ENCODE measurements around the gene PRELID3B.

The PRELID3B gene

GRCh38 chr20:59081036-59081435, 38.5 kb upstream of the PRELID3B start:
- no peak overlapping the region for H3K4me3 ChIP-seq (ENCODE audit: low read depth, low read length)
- TF ChIP-seq CTCF (IDR thresholded peaks at IDR 0.05; ENCODE audit: insufficient read depth, low read depth, low read length, missing control alignments) = no peak
- no peak for DNase-seq (ENCODE audit: low read depth)

GRCh38 chr20:59078231-59078630, 35.6 kb upstream of the PRELID3B start:
- no peak for TF ChIP-seq CTCF (IDR thresholded peaks at IDR 0.05; ENCODE audit: insufficient read depth, low read depth, low read length, missing control alignments)
- no peak for DNase-seq (ENCODE audit: low read depth)
- H3K4me3 ChIP-seq (ENCODE audit: low read depth, low read length) = no peak overlapping the region

- TF ChIP-seq CTCF (IDR thresholded peaks at IDR 0.05; ENCODE audit: insufficient read depth, low read depth, low read length, missing control alignments) = no peak
- H3K4me3 ChIP-seq (ENCODE audit: low read depth, low read length) = no peak overlapping the region
- no peak for DNase-seq (ENCODE audit: low read depth)
Observed at GRCh38 chr20:59077705-59078104, 35.1 kb upstream of the PRELID3B start.

GRCh38 chr20:59075934-59076508, 33.4 kb upstream of the PRELID3B start:
- H3K4me3 ChIP-seq (ENCODE audit: low read depth, low read length) = no peak overlapping the region
- DNase-seq (ENCODE audit: low read depth) = no peak
- TF ChIP-seq CTCF (IDR thresholded peaks at IDR 0.05; ENCODE audit: insufficient read depth, low read depth, low read length, missing control alignments) = no peak

- peak; percentile 35 for DNase-seq (ENCODE audit: low read depth)
- no peak overlapping the region for H3K4me3 ChIP-seq (ENCODE audit: low read depth, low read length)
- no peak for TF ChIP-seq CTCF (IDR thresholded peaks at IDR 0.05; ENCODE audit: insufficient read depth, low read depth, low read length, missing control alignments)
Observed at GRCh38 chr20:59074456-59074855, 31.9 kb upstream of the PRELID3B start.

- TF ChIP-seq CTCF (IDR thresholded peaks at IDR 0.05; ENCODE audit: insufficient read depth, low read depth, low read length, missing control alignments) = no peak
Observed at GRCh38 chr20:59073582-59073981, 31.0 kb upstream of the PRELID3B start.

GRCh38 chr20:59071216-59071615, 28.6 kb upstream of the PRELID3B start:
- peak; percentile 44 for DNase-seq (ENCODE audit: low read depth)
- TF ChIP-seq CTCF (IDR thresholded peaks at IDR 0.05; ENCODE audit: insufficient read depth, low read depth, low read length, missing control alignments) = no peak
- H3K4me3 ChIP-seq (ENCODE audit: low read depth, low read length) = no peak overlapping the region

More at GRCh38 chr20:59073582-59073981, 31.0 kb upstream of the PRELID3B start:
- no peak overlapping the region for H3K4me3 ChIP-seq (ENCODE audit: low read depth, low read length)
- DNase-seq (ENCODE audit: low read depth) = no peak

Measured in GM12865 (cell line).